Measurements from ENCODE around the gene TSPYL1.

DNA sequence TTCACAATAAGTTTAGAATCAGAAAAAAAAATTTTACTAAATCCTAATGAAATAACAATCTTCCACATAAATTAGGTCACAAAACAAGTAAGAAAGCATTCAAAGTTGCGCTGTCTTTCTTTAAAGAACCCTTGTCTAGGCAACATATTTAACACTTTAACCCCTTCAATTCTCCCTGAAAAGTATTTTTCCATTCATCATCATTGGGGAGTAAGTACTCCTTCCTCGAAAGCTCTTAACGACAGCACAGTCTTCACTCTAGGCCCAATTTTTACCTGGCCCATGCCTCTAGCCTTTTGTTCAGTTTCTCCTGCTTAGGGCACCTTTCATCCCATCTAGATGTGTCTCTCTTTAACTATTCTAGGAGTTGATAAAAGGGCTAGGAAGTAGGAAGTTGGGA, 2.6 kb downstream of the TSPYL1 start:
- TF ChIP-seq, protein P1, sequence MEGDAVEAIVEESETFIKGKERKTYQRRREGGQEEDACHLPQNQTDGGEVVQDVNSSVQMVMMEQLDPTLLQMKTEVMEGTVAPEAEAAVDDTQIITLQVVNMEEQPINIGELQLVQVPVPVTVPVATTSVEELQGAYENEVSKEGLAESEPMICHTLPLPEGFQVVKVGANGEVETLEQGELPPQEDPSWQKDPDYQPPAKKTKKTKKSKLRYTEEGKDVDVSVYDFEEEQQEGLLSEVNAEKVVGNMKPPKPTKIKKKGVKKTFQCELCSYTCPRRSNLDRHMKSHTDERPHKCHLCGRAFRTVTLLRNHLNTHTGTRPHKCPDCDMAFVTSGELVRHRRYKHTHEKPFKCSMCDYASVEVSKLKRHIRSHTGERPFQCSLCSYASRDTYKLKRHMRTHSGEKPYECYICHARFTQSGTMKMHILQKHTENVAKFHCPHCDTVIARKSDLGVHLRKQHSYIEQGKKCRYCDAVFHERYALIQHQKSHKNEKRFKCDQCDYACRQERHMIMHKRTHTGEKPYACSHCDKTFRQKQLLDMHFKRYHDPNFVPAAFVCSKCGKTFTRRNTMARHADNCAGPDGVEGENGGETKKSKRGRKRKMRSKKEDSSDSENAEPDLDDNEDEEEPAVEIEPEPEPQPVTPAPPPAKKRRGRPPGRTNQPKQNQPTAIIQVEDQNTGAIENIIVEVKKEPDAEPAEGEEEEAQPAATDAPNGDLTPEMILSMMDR (conservative IDR thresholded peaks at IDR 0.05), result no peak
- no peak for TF ChIP-seq ZFX (IDR thresholded peaks at IDR 0.05)

Data from C4-2B (cell line).